Endothelial cell of umbilical vein (primary cell): ENCODE results near the gene EIF4E.

Source experiments
- EZH2 ChIP-seq: IDR thresholded peaks from 2 replicates; pipeline ENCODE4 v1.6.1; 2012; ENCODE audit warnings: borderline replicate concordance, low read depth, mild to moderate bottlenecking, moderate library complexity, low read length, inconsistent platforms; ENCODE audit not compliant: severe bottlenecking
- GATA2 ChIP-seq: IDR thresholded peaks from 2 replicates; pipeline ENCODE4 v1.7.0; 2011; ENCODE audit warnings: low read depth, mild to moderate bottlenecking, moderate library complexity, mixed read lengths, low read length; ENCODE audit not compliant: insufficient read length, insufficient read depth
- JUN ChIP-seq: IDR thresholded peaks from 2 replicates; pipeline ENCODE4 v1.6.1; 2011; ENCODE audit warnings: borderline replicate concordance, low read depth; ENCODE audit not compliant: insufficient read length, insufficient read depth
- POLR2A ChIP-seq: IDR thresholded peaks from 2 replicates; pipeline ENCODE4 v1.6.1; 2012; ENCODE audit warnings: low read depth, mild to moderate bottlenecking, control low read depth, low read length
- POLR2AphosphoS5 ChIP-seq: IDR thresholded peaks from 2 replicates; pipeline ENCODE4 v1.6.1; 2012; ENCODE audit warnings: low read depth, mild to moderate bottlenecking, control low read depth, low read length, moderate library complexity; ENCODE audit not compliant: insufficient read depth
- TF ChIP-seq, protein P1 (sequence below): IDR thresholded peaks from 2 replicates; pipeline ENCODE4 v1.6.1; 2011; ENCODE audit not compliant: insufficient read depth, insufficient read length
- TF ChIP-seq, protein P2 (sequence below), 2 donors: IDR thresholded peaks; 1 replicate in 1 of 2; 2 replicates in 1 of 2; pipeline ENCODE4 v1.5.1; 2011; ENCODE audit warnings: low read length in 2 of 2, mild to moderate bottlenecking in 2 of 2, moderate library complexity in 2 of 2, control low read depth in 1 of 2, inconsistent platforms in 1 of 2, low read depth in 1 of 2; ENCODE audit not compliant: insufficient read depth in 1 of 2; ENCODE audit errors: extremely low read depth in 1 of 2

DNA sequence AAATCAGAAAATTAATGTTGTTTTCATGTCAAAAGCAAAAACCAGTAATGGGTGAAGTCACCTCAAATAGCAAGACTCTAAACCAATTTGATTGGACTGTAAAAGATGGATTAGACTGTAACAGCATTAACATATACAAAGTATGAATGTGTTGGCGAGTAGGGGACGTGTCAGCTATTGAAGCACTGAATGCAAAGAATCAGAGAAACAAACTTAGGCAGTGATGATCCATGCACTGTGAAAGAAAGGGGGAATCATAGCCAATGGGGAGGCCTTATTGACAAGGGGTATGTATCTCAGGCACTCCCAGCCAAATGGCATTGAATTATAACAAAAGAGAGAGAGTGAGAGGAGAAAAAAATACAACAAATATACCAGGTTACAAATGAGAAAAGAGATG is 30.5 kb upstream of the EIF4E start:
- TF ChIP-seq POLR2A, result no peak
- TF ChIP-seq, protein P1, sequence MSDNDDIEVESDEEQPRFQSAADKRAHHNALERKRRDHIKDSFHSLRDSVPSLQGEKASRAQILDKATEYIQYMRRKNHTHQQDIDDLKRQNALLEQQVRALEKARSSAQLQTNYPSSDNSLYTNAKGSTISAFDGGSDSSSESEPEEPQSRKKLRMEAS, result no peak
- TF ChIP-seq POLR2AphosphoS5, result no peak
- TF ChIP-seq, protein P2, sequence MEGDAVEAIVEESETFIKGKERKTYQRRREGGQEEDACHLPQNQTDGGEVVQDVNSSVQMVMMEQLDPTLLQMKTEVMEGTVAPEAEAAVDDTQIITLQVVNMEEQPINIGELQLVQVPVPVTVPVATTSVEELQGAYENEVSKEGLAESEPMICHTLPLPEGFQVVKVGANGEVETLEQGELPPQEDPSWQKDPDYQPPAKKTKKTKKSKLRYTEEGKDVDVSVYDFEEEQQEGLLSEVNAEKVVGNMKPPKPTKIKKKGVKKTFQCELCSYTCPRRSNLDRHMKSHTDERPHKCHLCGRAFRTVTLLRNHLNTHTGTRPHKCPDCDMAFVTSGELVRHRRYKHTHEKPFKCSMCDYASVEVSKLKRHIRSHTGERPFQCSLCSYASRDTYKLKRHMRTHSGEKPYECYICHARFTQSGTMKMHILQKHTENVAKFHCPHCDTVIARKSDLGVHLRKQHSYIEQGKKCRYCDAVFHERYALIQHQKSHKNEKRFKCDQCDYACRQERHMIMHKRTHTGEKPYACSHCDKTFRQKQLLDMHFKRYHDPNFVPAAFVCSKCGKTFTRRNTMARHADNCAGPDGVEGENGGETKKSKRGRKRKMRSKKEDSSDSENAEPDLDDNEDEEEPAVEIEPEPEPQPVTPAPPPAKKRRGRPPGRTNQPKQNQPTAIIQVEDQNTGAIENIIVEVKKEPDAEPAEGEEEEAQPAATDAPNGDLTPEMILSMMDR (IDR thresholded peaks at IDR 0.05; ENCODE audit: extremely low read depth in 1 of 2, insufficient read depth in 1 of 2, low read depth in 1 of 2, low read length in 2 of 2), result no peak
- TF ChIP-seq EZH2, result no peak
- no peak for TF ChIP-seq JUN
- TF ChIP-seq GATA2, result no peak
